ENCODE results near the gene LRRC56. TPM values are rescaled to one million over a fixed set of nuclear protein-coding genes. Genes with fewer than 3 reads are reported as not detected.

The LRRC56 gene
- polyA plus RNA-seq, 1 donor (not counting 4 experiments of a cell fraction or from before 2014, with no cell fraction given) = 0.28 TPM

- peaks cover 31% of the 10 kb centered on the region for H3K79me2 ChIP-seq (ENCODE audit: control insufficient read depth, insufficient read depth, low read length)
- H3K9me3 ChIP-seq (ENCODE audit: control insufficient read depth, low read depth, low read length) = no peaks in the 10 kb centered on the region
- peaks cover 22% of the 10 kb centered on the region for H4K20me1 ChIP-seq (ENCODE audit: control insufficient read depth, extremely low read depth, insufficient read depth, low read length)
- H3K27me3 ChIP-seq (ENCODE audit: control insufficient read depth, extremely low read depth, insufficient read depth, low read length) = peaks cover 6% of the 10 kb centered on the region
- no peak for TF ChIP-seq EZH2 (IDR thresholded peaks at IDR 0.05; ENCODE audit: low read length)
- no peak for TF ChIP-seq CTCF (optimal IDR thresholded peaks at IDR 0.05 in 1 of 3, IDR thresholded peaks at IDR 0.05 in 1 of 3, conservative IDR thresholded peaks at IDR 0.05 in 1 of 3; ENCODE audit: extremely low read depth in 1 of 3, insufficient read depth in 2 of 3, low read length in 3 of 3)
- peak within 1 kb of the TSS; percentile 74 to 96 (median 83) for H3K4me3 ChIP-seq (ENCODE audit: control insufficient read depth in 2 of 3, extremely low read depth in 1 of 3, insufficient read depth in 2 of 3, low read depth in 1 of 3, low read length in 3 of 3)
- DNase-seq (ENCODE audit: low read depth, low spot score) = peak; percentile 53
- peaks cover 23% of the 10 kb centered on the region for H3K4me1 ChIP-seq (ENCODE audit: control insufficient read depth, extremely low read depth, insufficient read depth, low read length)
- peak within 1 kb of the TSS; percentile 68 for H3K4me2 ChIP-seq (ENCODE audit: control insufficient read depth, extremely low read depth, insufficient read depth, low read depth, low read length)
- H3K9ac ChIP-seq (ENCODE audit: control insufficient read depth, extremely low read depth, insufficient read depth, low read length) = peak within 1 kb of the TSS; percentile 90
- H2AFZ ChIP-seq (ENCODE audit: control insufficient read depth, low read length) = peak within 1 kb of the TSS; percentile 19
- no peak for FAIRE-seq
- dilution Hi-C loops (cut with MboI; ENCODE audit: extremely low pct_ligation_motif_present, low sequenced_read_pairs) = no loop called here
- peaks cover 17 to 27% of the 10 kb centered on the region in 2 experiments for H3K36me3 ChIP-seq (ENCODE audit: control insufficient read depth in 2 of 2, extremely low read depth in 1 of 2, insufficient read depth in 2 of 2, low read length in 2 of 2)
- no peaks in the 10 kb centered on the region for H3K9me1 ChIP-seq (ENCODE audit: control insufficient read depth, extremely low read depth, insufficient read depth, low read length)
- peak within 1 kb of the TSS; percentile 82 for H3K27ac ChIP-seq (ENCODE audit: control insufficient read depth, insufficient read depth, low read length)
Observed at GRCh38 chr11:535519-536454, 1.5 kb upstream of the LRRC56 start, which contains the start of gene HRAS. TSS of gene HRAS (minus strand) at chr11:535576.

GRCh38 chr11:537622-538430, 499 bp downstream of the LRRC56 start:
- no peak for FAIRE-seq
- dilution Hi-C loops (cut with MboI; ENCODE audit: extremely low pct_ligation_motif_present, low sequenced_read_pairs) = no loop called here
- Histone ChIP-seq H3K27me3 (ENCODE audit: control insufficient read depth, extremely low read depth, insufficient read depth, low read length) (peaks cover 6% of the 10 kb centered on the region), H3K4me2 (ENCODE audit: control insufficient read depth, extremely low read depth, insufficient read depth, low read depth, low read length) (peak overlapping the region; percentile 62), H3K9me3 (ENCODE audit: control insufficient read depth, low read depth, low read length) (no peaks in the 10 kb centered on the region), H4K20me1 (ENCODE audit: control insufficient read depth, extremely low read depth, insufficient read depth, low read length) (peaks cover 12% of the 10 kb centered on the region), H3K9ac (ENCODE audit: control insufficient read depth, extremely low read depth, insufficient read depth, low read length) (peak overlapping the region; percentile 56), H2AFZ (ENCODE audit: control insufficient read depth, low read length) (peak overlapping the region; percentile 33), H3K79me2 (ENCODE audit: control insufficient read depth, insufficient read depth, low read length) (peaks cover 18% of the 10 kb centered on the region), H3K4me1 (ENCODE audit: control insufficient read depth, extremely low read depth, insufficient read depth, low read length) (peaks cover 23% of the 10 kb centered on the region), H3K36me3 (ENCODE audit: control insufficient read depth in 2 of 2, extremely low read depth in 1 of 2, insufficient read depth in 2 of 2, low read length in 2 of 2) (peaks cover 8 to 10% of the 10 kb centered on the region in 2 experiments), H3K4me3 (ENCODE audit: control insufficient read depth in 2 of 3, extremely low read depth in 1 of 3, insufficient read depth in 2 of 3, low read depth in 1 of 3, low read length in 3 of 3) (peak overlapping the region in 1 of 3 experiments; percentile 19), H3K27ac (ENCODE audit: control insufficient read depth, insufficient read depth, low read length) (no peak overlapping the region), H3K9me1 (ENCODE audit: control insufficient read depth, extremely low read depth, insufficient read depth, low read length) (no peaks in the 10 kb centered on the region)
- no peak for TF ChIP-seq CTCF (optimal IDR thresholded peaks at IDR 0.05 in 1 of 3, IDR thresholded peaks at IDR 0.05 in 1 of 3, conservative IDR thresholded peaks at IDR 0.05 in 1 of 3; ENCODE audit: extremely low read depth in 1 of 3, insufficient read depth in 2 of 3, low read length in 3 of 3)
- TF ChIP-seq EZH2 (IDR thresholded peaks at IDR 0.05; ENCODE audit: low read length) = peak; percentile 0
- DNase-seq (ENCODE audit: low read depth, low spot score) = no peak
